ENCODE data around the gene HECTD3.
"Not testable (repeated sequence)": the region's sequence is repeated elsewhere in the genome, so short reads cannot be mapped to it uniquely, and the experiment has no call there.

Gene HECTD3

GRCh38 chr1:44999232-44999631 lies 11.9 kb downstream of the HECTD3 start:
- FAIRE-seq: no peak
- TF ChIP-seq POLR2AphosphoS5 (IDR thresholded peaks at IDR 0.05; ENCODE audit: low read depth, low read length): no peak
- TF ChIP-seq PAX5 (IDR thresholded peaks at IDR 0.05; ENCODE audit: insufficient read depth, low read length, severe bottlenecking): no peak
- TF ChIP-seq POU2F2 (IDR thresholded peaks at IDR 0.05; ENCODE audit: low read depth, low read length): no peak
- no peak for DNase-seq (ENCODE audit: insufficient read length, low spot score)

- FAIRE-seq: no peak
Observed at GRCh38 chr1:44995467-44996238, 15.5 kb downstream of the HECTD3 start.

GRCh38 chr1:44994309-44994898 lies 16.7 kb downstream of the HECTD3 start:
- FAIRE-seq (no peak), DNase-seq (ENCODE audit: insufficient read length, low spot score) (no peak)
- TF ChIP-seq POLR2AphosphoS5 (IDR thresholded peaks at IDR 0.05; ENCODE audit: low read depth, low read length) (no peak), PAX5 (IDR thresholded peaks at IDR 0.05; ENCODE audit: insufficient read depth, low read length, severe bottlenecking) (no peak), SPI1 (IDR thresholded peaks at IDR 0.05; ENCODE audit: low read depth, low read length) (no peak), POU2F2 (IDR thresholded peaks at IDR 0.05; ENCODE audit: low read depth, low read length) (no peak), POLR2A (IDR thresholded peaks at IDR 0.05; ENCODE audit: low read depth, low read length) (no peak), TAF1 (IDR thresholded peaks at IDR 0.05; ENCODE audit: low read depth, low read length) (no peak)

More at GRCh38 chr1:44995467-44996238, 15.5 kb downstream of the HECTD3 start:
- no peak for TF ChIP-seq PAX5 (IDR thresholded peaks at IDR 0.05; ENCODE audit: insufficient read depth, low read length, severe bottlenecking)
- TF ChIP-seq POLR2A (IDR thresholded peaks at IDR 0.05; ENCODE audit: low read depth, low read length): no peak
- TF ChIP-seq SPI1 (IDR thresholded peaks at IDR 0.05; ENCODE audit: low read depth, low read length): no peak
- TF ChIP-seq POU2F2 (IDR thresholded peaks at IDR 0.05; ENCODE audit: low read depth, low read length): no peak
- TF ChIP-seq POLR2AphosphoS5 (IDR thresholded peaks at IDR 0.05; ENCODE audit: low read depth, low read length): no peak
- no peak for TF ChIP-seq TAF1 (IDR thresholded peaks at IDR 0.05; ENCODE audit: low read depth, low read length)
- no peak for DNase-seq (ENCODE audit: insufficient read length, low spot score)

GRCh38 chr1:44988531-44989156 lies 22.5 kb downstream of the HECTD3 start:
- TF ChIP-seq POLR2AphosphoS5 (IDR thresholded peaks at IDR 0.05; ENCODE audit: low read depth, low read length) (no peak), POLR2A (IDR thresholded peaks at IDR 0.05; ENCODE audit: low read depth, low read length) (no peak), PAX5 (IDR thresholded peaks at IDR 0.05; ENCODE audit: insufficient read depth, low read length, severe bottlenecking) (no peak), POU2F2 (IDR thresholded peaks at IDR 0.05; ENCODE audit: low read depth, low read length) (no peak), TAF1 (IDR thresholded peaks at IDR 0.05; ENCODE audit: low read depth, low read length) (no peak), SPI1 (IDR thresholded peaks at IDR 0.05; ENCODE audit: low read depth, low read length) (no peak)
- FAIRE-seq: no peak

GRCh38 chr1:44985747-44986359 lies 25.3 kb downstream of the HECTD3 start:
- FAIRE-seq (peak; percentile 45), DNase-seq (ENCODE audit: insufficient read length, low spot score) (no peak)
- no peak for TF ChIP-seq POLR2AphosphoS5 (IDR thresholded peaks at IDR 0.05; ENCODE audit: low read depth, low read length)
- TF ChIP-seq POLR2A (IDR thresholded peaks at IDR 0.05; ENCODE audit: low read depth, low read length): no peak
- no peak for TF ChIP-seq PAX5 (IDR thresholded peaks at IDR 0.05; ENCODE audit: insufficient read depth, low read length, severe bottlenecking)
- TF ChIP-seq POU2F2 (IDR thresholded peaks at IDR 0.05; ENCODE audit: low read depth, low read length): no peak
- no peak for TF ChIP-seq SPI1 (IDR thresholded peaks at IDR 0.05; ENCODE audit: low read depth, low read length)
- no peak for TF ChIP-seq TAF1 (IDR thresholded peaks at IDR 0.05; ENCODE audit: low read depth, low read length)

More at GRCh38 chr1:44988531-44989156, 22.5 kb downstream of the HECTD3 start:
- DNase-seq (ENCODE audit: insufficient read length, low spot score): no peak

GRCh38 chr1:44977372-44977771 lies 33.8 kb downstream of the HECTD3 start:
- DNase-seq (ENCODE audit: insufficient read length, low spot score); FAIRE-seq: not testable (repeated sequence)

GRCh38 chr1:44976252-44976651 lies 34.9 kb downstream of the HECTD3 start:
- FAIRE-seq (no peak), DNase-seq (ENCODE audit: insufficient read length, low spot score) (no peak)
- TF ChIP-seq PAX5 (IDR thresholded peaks at IDR 0.05; ENCODE audit: insufficient read depth, low read length, severe bottlenecking) (no peak), POLR2A (IDR thresholded peaks at IDR 0.05; ENCODE audit: low read depth, low read length) (no peak), SPI1 (IDR thresholded peaks at IDR 0.05; ENCODE audit: low read depth, low read length) (no peak), POU2F2 (IDR thresholded peaks at IDR 0.05; ENCODE audit: low read depth, low read length) (no peak)

GRCh38 chr1:44973645-44974044 lies 37.5 kb downstream of the HECTD3 start:
- FAIRE-seq (peak; percentile 76), DNase-seq (ENCODE audit: insufficient read length, low spot score) (no peak)
- TF ChIP-seq SPI1 (IDR thresholded peaks at IDR 0.05; ENCODE audit: low read depth, low read length): no peak
- no peak for TF ChIP-seq POLR2A (IDR thresholded peaks at IDR 0.05; ENCODE audit: low read depth, low read length)

GRCh38 chr1:44970317-44970716 lies 40.8 kb downstream of the HECTD3 start:
- DNase-seq (ENCODE audit: insufficient read length, low spot score) (no peak), FAIRE-seq (no peak)
- TF ChIP-seq PAX5 (IDR thresholded peaks at IDR 0.05; ENCODE audit: insufficient read depth, low read length, severe bottlenecking) (no peak), POLR2AphosphoS5 (IDR thresholded peaks at IDR 0.05; ENCODE audit: low read depth, low read length) (no peak), TAF1 (IDR thresholded peaks at IDR 0.05; ENCODE audit: low read depth, low read length) (no peak), POLR2A (IDR thresholded peaks at IDR 0.05; ENCODE audit: low read depth, low read length) (no peak)

- TF ChIP-seq POLR2AphosphoS5 (IDR thresholded peaks at IDR 0.05; ENCODE audit: low read depth, low read length): no peak
- TF ChIP-seq SPI1 (IDR thresholded peaks at IDR 0.05; ENCODE audit: low read depth, low read length): no peak
- TF ChIP-seq TAF1 (IDR thresholded peaks at IDR 0.05; ENCODE audit: low read depth, low read length): no peak
- no peak for TF ChIP-seq POU2F2 (IDR thresholded peaks at IDR 0.05; ENCODE audit: low read depth, low read length)
- TF ChIP-seq POLR2A (IDR thresholded peaks at IDR 0.05; ENCODE audit: low read depth, low read length): no peak
- no peak for TF ChIP-seq PAX5 (IDR thresholded peaks at IDR 0.05; ENCODE audit: insufficient read depth, low read length, severe bottlenecking)
- DNase-seq (ENCODE audit: insufficient read length, low spot score) (no peak), FAIRE-seq (no peak)
Observed at GRCh38 chr1:44964396-44964795, 46.7 kb downstream of the HECTD3 start.
